ENCODE data around the gene ST7. TPM values are rescaled to one million over a fixed set of nuclear protein-coding genes. Genes with fewer than 3 reads are reported as not detected.

The ST7 gene
- total and polyA plus RNA-seq, 2 experiments from 2014 or later = 31.2 to 38.5 TPM

DNA sequence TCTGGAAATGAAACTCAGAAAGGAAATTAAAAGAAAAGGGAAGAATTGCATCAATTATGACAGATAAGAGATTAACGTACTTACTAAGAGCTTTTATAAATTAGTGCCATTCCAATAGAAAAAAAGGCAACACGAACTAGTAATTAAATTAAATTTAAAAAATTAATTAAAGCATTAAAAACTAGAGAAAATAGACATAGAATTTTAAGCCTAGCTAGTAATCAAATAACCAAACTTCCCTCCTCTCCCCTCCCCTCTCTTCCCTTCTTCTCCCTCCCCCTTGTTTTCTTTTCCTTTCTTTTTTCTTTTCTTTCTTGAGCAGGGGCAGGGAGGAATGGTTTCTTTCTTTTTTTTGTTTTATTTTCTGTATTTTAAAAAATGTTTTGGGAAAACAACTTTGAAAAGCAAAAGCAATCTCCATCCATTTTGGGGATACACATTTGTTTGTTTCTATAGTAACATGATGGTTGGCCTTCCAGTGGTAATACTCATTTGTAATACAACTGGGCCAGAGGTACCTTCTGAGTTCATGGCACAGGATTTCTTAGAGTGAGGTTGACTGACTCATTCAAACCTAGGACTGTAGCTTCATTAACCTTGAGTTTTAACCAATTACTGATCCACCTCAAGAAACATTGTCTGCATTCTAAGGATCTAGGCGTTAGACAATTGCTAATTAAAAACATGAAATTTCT, 132.6 kb downstream of the ST7 start:
- Histone ChIP-seq H3K36me3 (replicated peaks; ENCODE audit: insufficient read depth, low read depth) (no peaks in the 10 kb centered on the region), H3K9me3 (ENCODE audit: low read depth) (no peaks in the 10 kb centered on the region), H2AFZ (no peak overlapping the region), H3K27me3 (no peaks in the 10 kb centered on the region), H3K4me2 (no peak overlapping the region), H4K20me1 (ENCODE audit: insufficient read depth, poor library complexity, severe bottlenecking) (no peaks in the 10 kb centered on the region), H3K4me1 (ENCODE audit: insufficient read depth) (peaks cover 13% of the 10 kb centered on the region), H3K4me3 (no peak overlapping the region), H3K27ac (no peak overlapping the region), H3K79me2 (peaks cover 49% of the 10 kb centered on the region), H3K9me2 (replicated peaks; ENCODE audit: insufficient read depth) (no peaks in the 10 kb centered on the region)
- TF ChIP-seq EZH2 (IDR thresholded peaks at IDR 0.05; ENCODE audit: borderline replicate concordance) (no peak), EZH2phosphoT487 (IDR thresholded peaks at IDR 0.05; ENCODE audit: low read depth, severe bottlenecking, unreplicated experiment) (no peak)
- TF ChIP-seq, protein P1, sequence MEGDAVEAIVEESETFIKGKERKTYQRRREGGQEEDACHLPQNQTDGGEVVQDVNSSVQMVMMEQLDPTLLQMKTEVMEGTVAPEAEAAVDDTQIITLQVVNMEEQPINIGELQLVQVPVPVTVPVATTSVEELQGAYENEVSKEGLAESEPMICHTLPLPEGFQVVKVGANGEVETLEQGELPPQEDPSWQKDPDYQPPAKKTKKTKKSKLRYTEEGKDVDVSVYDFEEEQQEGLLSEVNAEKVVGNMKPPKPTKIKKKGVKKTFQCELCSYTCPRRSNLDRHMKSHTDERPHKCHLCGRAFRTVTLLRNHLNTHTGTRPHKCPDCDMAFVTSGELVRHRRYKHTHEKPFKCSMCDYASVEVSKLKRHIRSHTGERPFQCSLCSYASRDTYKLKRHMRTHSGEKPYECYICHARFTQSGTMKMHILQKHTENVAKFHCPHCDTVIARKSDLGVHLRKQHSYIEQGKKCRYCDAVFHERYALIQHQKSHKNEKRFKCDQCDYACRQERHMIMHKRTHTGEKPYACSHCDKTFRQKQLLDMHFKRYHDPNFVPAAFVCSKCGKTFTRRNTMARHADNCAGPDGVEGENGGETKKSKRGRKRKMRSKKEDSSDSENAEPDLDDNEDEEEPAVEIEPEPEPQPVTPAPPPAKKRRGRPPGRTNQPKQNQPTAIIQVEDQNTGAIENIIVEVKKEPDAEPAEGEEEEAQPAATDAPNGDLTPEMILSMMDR (IDR thresholded peaks at IDR 0.05; ENCODE audit: poor library complexity) = no peak
- WGBS (ENCODE audit: low lambda C conversion rate, missing lambda C conversion rate) = 94% methylated on average over 3 of the region's 3 CpGs
- DNase-seq (ENCODE audit: low spot score) = no peak

DNA sequence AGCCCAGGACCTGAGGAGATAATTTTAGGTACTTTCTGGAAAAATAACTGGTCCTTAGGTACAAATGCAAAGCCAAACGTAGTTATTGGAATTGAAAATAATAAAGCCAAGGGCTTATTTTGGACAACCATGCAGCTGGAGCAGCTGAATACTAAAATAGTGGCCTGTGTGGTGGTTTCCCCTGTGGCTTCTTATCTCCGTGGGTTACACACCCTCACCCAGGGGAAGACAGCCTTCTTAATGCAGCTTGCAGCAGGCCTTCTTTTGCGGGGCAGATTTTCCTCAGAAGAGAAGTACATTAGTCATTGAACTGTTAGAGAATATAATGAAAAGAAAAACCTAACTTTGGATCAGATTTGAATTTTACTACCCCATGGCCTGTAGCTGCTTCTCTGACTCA, 133.5 kb downstream of the ST7 start:
- H2AFZ ChIP-seq = no peak overlapping the region
- no peak for DNase-seq (ENCODE audit: low spot score)
- no peaks in the 10 kb centered on the region for H4K20me1 ChIP-seq (ENCODE audit: insufficient read depth, poor library complexity, severe bottlenecking)
- WGBS (ENCODE audit: low lambda C conversion rate, missing lambda C conversion rate) = 77% methylated on average over 3 of the region's 3 CpGs
- TF ChIP-seq EZH2 (IDR thresholded peaks at IDR 0.05; ENCODE audit: borderline replicate concordance) = no peak
- TF ChIP-seq EZH2phosphoT487 (IDR thresholded peaks at IDR 0.05; ENCODE audit: low read depth, severe bottlenecking, unreplicated experiment) = no peak
- TF ChIP-seq, protein P1 (IDR thresholded peaks at IDR 0.05; ENCODE audit: poor library complexity) = no peak
- peaks cover 41% of the 10 kb centered on the region for H3K79me2 ChIP-seq
- H3K4me2 ChIP-seq = no peak overlapping the region
- no peaks in the 10 kb centered on the region for H3K9me2 ChIP-seq (replicated peaks; ENCODE audit: insufficient read depth)
- H3K9me3 ChIP-seq (ENCODE audit: low read depth) = no peaks in the 10 kb centered on the region
- peaks cover 13% of the 10 kb centered on the region for H3K4me1 ChIP-seq (ENCODE audit: insufficient read depth)
- no peak overlapping the region for H3K4me3 ChIP-seq
- no peak overlapping the region for H3K27ac ChIP-seq
- no peaks in the 10 kb centered on the region for H3K27me3 ChIP-seq
- no peaks in the 10 kb centered on the region for H3K36me3 ChIP-seq (replicated peaks; ENCODE audit: insufficient read depth, low read depth)

- Histone ChIP-seq H3K27ac (no peak overlapping the region), H3K27me3 (no peaks in the 10 kb centered on the region), H3K36me3 (replicated peaks; ENCODE audit: insufficient read depth, low read depth) (no peaks in the 10 kb centered on the region), H3K4me3 (no peak overlapping the region), H3K4me1 (ENCODE audit: insufficient read depth) (peaks cover 7% of the 10 kb centered on the region), H4K20me1 (ENCODE audit: insufficient read depth, poor library complexity, severe bottlenecking) (no peaks in the 10 kb centered on the region), H2AFZ (no peak overlapping the region), H3K4me2 (no peak overlapping the region), H3K9me2 (replicated peaks; ENCODE audit: insufficient read depth) (no peaks in the 10 kb centered on the region), H3K79me2 (peaks cover 41% of the 10 kb centered on the region), H3K9me3 (ENCODE audit: low read depth) (no peaks in the 10 kb centered on the region)
- WGBS (ENCODE audit: low lambda C conversion rate, missing lambda C conversion rate) = 88% methylated on average over 4 of the region's 4 CpGs
- no peak for TF ChIP-seq EZH2 (IDR thresholded peaks at IDR 0.05; ENCODE audit: borderline replicate concordance)
- TF ChIP-seq EZH2phosphoT487 (IDR thresholded peaks at IDR 0.05; ENCODE audit: low read depth, severe bottlenecking, unreplicated experiment) = no peak
- TF ChIP-seq, protein P1 (IDR thresholded peaks at IDR 0.05; ENCODE audit: poor library complexity) = no peak
- no peak for DNase-seq (ENCODE audit: low spot score)
Measured at GRCh38 chr7:117087639-117088396, 134.5 kb downstream of the ST7 start.

All from hepatocyte (in vitro differentiated cells).